ENCODE data around the gene BICD2.

DNA sequence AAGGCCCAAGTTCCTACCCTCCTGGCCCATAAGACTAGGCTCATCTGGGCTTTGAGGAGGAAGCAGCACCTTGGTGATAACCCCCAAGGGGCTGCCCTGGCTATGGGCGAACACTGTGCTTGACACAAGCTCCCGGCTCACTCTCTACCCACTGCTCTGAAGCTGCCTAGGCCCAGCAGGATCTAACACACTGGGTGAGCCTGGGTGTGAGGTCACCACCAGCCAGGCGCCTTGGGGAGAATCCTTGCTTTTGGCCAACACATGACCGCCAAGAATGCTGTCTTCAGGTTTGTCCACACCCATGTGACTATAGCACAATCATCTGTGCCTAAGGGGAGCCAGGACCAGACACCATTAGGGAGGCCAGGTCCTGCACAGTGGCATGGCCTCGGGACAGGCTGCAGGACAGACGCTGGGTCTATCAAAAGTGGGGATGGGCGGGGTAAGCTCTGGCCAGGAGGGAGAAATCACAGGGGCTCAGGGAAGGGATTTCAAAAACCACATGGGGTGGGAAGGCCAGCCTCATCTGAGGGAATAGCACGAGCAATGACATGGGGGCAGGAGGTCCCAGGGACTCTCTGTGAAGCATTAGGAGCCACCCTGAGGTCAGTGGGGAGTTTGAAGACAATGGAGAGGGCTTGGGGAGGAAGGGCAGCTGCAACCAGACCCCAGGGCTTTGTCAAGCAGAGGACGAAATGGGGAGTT is 29.6 kb downstream of the BICD2 start:
- TF ChIP-seq EP300 (IDR thresholded peaks at IDR 0.05; ENCODE audit: borderline replicate concordance in 1 of 2, low read depth in 2 of 2, low read length in 2 of 2) (no peak), BCL11A (IDR thresholded peaks at IDR 0.05; ENCODE audit: low read depth in 2 of 2, low read length in 2 of 2) (no peak), GABPA (IDR thresholded peaks at IDR 0.05; ENCODE audit: borderline replicate concordance, insufficient read depth, low read length) (no peak), POLR2A (IDR thresholded peaks at IDR 0.05; ENCODE audit: control extremely low read depth in 1 of 2, low read depth in 2 of 2, low read length in 2 of 2) (no peak)

Data from H1 (cell line).